Nephron (organoid): ENCODE data around the gene PTPRD.

Experiments
- H3K27ac Mint-ChIP-seq, 3 experiments: 2 replicates each; pipeline ENCODE4 v1.8.0; 2020; ENCODE audit warnings: mixed read lengths in 3 of 3, mild to moderate bottlenecking in 2 of 3, moderate library complexity in 1 of 3
- H3K27me3 Mint-ChIP-seq: 2 replicates; pipeline ENCODE4 v1.8.0; 2021; ENCODE audit warnings: low read depth, mild to moderate bottlenecking, moderate library complexity, mixed read lengths
- H3K36me3 Mint-ChIP-seq: 2 replicates; pipeline ENCODE4 v1.8.0; 2020; ENCODE audit warnings: low read depth, mixed read lengths
- H3K4me1 Mint-ChIP-seq: 2 replicates; pipeline ENCODE4 v1.8.0; 2020; ENCODE audit warnings: mixed read lengths
- H3K4me3 Mint-ChIP-seq, 3 experiments: 2 replicates each; pipeline ENCODE4 v1.8.0; 2020; ENCODE audit warnings: mild to moderate bottlenecking in 3 of 3, mixed read lengths in 3 of 3, moderate library complexity in 2 of 3
- H3K9me3 Mint-ChIP-seq: 2 replicates; pipeline ENCODE4 v1.8.0; 2020; ENCODE audit warnings: mixed read lengths
- TF ChIP-seq, protein P1 (sequence below), 3 experiments: fragments of 200-600 bp; sonication (generic); IDR thresholded peaks; one replicate each; pipeline ENCODE4 v1.5.0; 2021; ENCODE audit warnings: antibody characterized with exemption in 3 of 3; ENCODE audit not compliant: unreplicated experiment in 3 of 3

Gene PTPRD

DNA sequence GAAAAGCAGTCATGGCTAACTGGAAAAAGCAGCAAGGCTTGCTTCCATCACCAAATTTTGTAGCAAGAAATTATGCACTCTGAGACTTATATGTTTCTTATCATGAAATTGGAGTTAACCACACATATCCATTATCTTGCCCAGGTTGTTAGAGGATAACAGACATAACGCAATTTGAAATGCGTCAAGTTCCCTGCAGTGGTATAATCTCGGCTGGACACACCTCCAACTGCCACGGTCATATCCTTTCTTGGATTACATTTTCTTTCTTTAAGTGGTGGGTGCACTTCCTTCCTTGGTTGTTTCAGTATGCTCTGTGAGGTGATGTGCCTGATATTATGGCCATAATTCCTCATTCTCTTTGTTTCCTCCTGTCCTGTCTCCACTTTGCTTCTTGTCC lies 2118.2 kb downstream of the PTPRD start:
- Mint-ChIP-seq H3K27me3 (no peaks in the 10 kb centered on the region), H3K4me3 (no peak overlapping the region), H3K27ac (peak overlapping the region in 2 of 3 experiments; percentile 1 to 15), H3K36me3 (peaks cover 65% of the 10 kb centered on the region), H3K4me1 (peaks cover 35% of the 10 kb centered on the region), H3K9me3 (no peaks in the 10 kb centered on the region)
- TF ChIP-seq, protein P1, sequence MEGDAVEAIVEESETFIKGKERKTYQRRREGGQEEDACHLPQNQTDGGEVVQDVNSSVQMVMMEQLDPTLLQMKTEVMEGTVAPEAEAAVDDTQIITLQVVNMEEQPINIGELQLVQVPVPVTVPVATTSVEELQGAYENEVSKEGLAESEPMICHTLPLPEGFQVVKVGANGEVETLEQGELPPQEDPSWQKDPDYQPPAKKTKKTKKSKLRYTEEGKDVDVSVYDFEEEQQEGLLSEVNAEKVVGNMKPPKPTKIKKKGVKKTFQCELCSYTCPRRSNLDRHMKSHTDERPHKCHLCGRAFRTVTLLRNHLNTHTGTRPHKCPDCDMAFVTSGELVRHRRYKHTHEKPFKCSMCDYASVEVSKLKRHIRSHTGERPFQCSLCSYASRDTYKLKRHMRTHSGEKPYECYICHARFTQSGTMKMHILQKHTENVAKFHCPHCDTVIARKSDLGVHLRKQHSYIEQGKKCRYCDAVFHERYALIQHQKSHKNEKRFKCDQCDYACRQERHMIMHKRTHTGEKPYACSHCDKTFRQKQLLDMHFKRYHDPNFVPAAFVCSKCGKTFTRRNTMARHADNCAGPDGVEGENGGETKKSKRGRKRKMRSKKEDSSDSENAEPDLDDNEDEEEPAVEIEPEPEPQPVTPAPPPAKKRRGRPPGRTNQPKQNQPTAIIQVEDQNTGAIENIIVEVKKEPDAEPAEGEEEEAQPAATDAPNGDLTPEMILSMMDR (IDR thresholded peaks at IDR 0.05; ENCODE audit: unreplicated experiment in 3 of 3), result no peak

DNA sequence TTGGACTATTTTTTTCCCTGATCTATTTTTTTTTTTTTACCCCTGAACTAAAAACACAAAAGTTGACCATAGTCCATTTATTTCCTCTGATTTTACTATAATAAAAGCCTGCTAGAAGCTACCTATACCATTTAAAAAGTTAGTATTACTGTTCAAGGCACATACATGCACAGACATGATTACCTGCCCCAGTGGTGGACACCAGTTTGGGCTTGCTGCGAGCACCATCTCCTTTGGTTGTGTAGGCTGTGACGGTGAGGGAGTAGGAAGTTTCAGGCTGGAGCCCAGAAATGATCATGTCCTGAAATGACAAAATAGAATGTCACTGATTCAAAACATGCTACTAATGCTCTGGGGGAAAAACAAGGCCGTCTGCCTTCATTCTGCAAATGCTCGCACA lies 2120.1 kb downstream of the PTPRD start:
- Mint-ChIP-seq H3K4me3 (no peak overlapping the region), H3K27ac (no peak overlapping the region), H3K4me1 (peaks cover 40% of the 10 kb centered on the region), H3K27me3 (no peaks in the 10 kb centered on the region), H3K36me3 (peaks cover 59% of the 10 kb centered on the region), H3K9me3 (no peaks in the 10 kb centered on the region)
- TF ChIP-seq, protein P1 (IDR thresholded peaks at IDR 0.05; ENCODE audit: unreplicated experiment in 3 of 3), result no peak

DNA sequence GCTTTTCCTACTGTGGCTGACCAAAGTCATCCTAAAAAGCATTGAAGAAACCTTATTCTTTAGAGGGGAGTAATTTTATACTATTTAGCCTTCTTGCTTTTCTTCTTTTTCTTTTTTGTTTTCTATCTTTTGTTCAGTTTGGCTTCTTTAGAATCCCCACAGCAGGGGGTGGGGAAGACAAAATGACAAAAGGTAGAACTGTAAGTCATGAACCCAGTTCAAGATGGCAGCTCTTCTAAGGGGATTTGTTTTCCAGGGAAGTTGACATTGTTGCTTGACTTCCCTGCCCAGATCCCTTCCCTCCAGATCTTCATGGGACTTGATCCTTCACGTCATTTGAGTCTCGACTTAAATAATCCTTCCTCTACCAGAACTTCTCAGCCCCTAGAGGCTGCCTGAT lies 2120.8 kb downstream of the PTPRD start:
- peaks cover 55% of the 10 kb centered on the region for H3K36me3 Mint-ChIP-seq
- H3K9me3 Mint-ChIP-seq, result no peaks in the 10 kb centered on the region
- peaks cover 39% of the 10 kb centered on the region for H3K4me1 Mint-ChIP-seq
- no peaks in the 10 kb centered on the region for H3K27me3 Mint-ChIP-seq
- TF ChIP-seq, protein P1 (IDR thresholded peaks at IDR 0.05; ENCODE audit: unreplicated experiment in 3 of 3), result no peak
- H3K4me3 Mint-ChIP-seq, result no peak overlapping the region
- no peak overlapping the region for H3K27ac Mint-ChIP-seq

DNA sequence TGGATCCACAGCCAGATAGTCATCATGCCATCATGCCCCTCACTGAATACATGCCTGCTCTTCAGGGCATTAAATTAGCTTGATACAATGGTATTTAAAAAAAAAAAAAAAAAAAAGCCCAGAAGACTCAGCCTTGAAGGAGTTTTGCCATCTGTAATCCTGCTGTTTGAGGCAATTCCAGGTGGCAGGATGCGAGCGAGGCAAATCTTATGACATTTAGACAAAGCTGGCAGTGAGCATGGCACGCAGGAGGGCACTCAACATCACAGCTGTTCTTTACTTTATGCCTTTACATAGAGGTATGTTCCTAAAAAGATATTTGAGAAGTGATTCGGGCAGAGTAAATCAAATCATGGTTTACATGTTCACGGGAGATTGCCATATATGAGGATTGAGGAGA lies 2121.2 kb downstream of the PTPRD start:
- no peaks in the 10 kb centered on the region for H3K9me3 Mint-ChIP-seq
- no peak overlapping the region for H3K4me3 Mint-ChIP-seq
- H3K27ac Mint-ChIP-seq, result no peak overlapping the region
- peaks cover 52% of the 10 kb centered on the region for H3K36me3 Mint-ChIP-seq
- peaks cover 35% of the 10 kb centered on the region for H3K4me1 Mint-ChIP-seq
- TF ChIP-seq, protein P1 (IDR thresholded peaks at IDR 0.05; ENCODE audit: unreplicated experiment in 3 of 3), result no peak
- H3K27me3 Mint-ChIP-seq, result no peaks in the 10 kb centered on the region

DNA sequence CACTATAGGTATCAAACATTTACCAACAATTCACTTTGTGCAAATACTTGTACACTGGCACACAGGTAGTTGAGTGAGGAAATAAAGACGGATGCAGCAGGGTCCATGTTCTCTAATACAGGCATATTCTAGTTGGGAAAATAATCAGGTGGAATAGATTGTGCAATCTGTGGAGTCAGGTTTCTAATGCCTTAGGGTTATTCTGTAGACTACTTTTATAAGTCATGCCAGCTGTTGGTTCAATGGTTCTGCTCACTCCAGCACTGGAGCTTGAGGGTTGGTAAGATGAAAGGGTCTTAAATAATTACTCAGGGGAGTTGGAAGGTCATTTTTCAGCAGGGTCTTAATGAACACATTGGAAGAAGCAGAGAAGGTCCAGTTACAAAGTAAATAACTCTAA lies 2123.0 kb downstream of the PTPRD start:
- Mint-ChIP-seq H3K27me3 (no peaks in the 10 kb centered on the region), H3K36me3 (peaks cover 68% of the 10 kb centered on the region), H3K4me3 (no peak overlapping the region), H3K9me3 (no peaks in the 10 kb centered on the region), H3K4me1 (peaks cover 24% of the 10 kb centered on the region), H3K27ac (peak overlapping the region in 1 of 3 experiments; percentile 34)
- TF ChIP-seq, protein P1 (IDR thresholded peaks at IDR 0.05; ENCODE audit: unreplicated experiment in 3 of 3), result no peak

DNA sequence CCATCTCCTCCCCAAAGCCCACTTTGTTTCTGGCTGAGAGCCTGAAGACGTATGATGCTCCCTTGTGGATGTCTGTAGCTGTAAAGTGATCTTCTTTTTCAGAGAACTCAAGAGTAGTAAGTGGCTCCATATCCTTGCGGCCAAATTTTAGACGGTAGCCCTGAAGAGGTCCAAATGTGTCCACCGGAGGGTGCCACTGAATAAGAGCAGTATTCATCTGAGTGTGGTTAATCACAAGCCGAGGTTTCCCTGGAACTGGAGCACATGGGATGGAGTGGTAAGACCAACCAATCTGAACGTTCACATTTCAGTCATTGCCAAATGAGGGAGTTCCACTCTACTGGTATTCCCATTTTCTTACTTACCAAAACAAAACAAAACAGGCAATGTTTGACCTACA lies 2126.7 kb downstream of the PTPRD start:
- H3K36me3 Mint-ChIP-seq, result peaks cover 73% of the 10 kb centered on the region
- H3K4me1 Mint-ChIP-seq, result peaks cover 18% of the 10 kb centered on the region
- no peaks in the 10 kb centered on the region for H3K27me3 Mint-ChIP-seq
- no peak overlapping the region for H3K27ac Mint-ChIP-seq
- H3K9me3 Mint-ChIP-seq, result no peaks in the 10 kb centered on the region
- H3K4me3 Mint-ChIP-seq, result no peak overlapping the region
- TF ChIP-seq, protein P1 (IDR thresholded peaks at IDR 0.05; ENCODE audit: unreplicated experiment in 3 of 3), result peak in 2 of 3 experiments; percentile 7 to 27
